C4-2B (cell line): ENCODE data around the gene PROM1.

ENCODE experiments used
- ZFX ChIP-seq: fragments of 450-650 bp; IDR thresholded peaks from 2 replicates; pipeline ENCODE4 v1.6.1; 2017
- TF ChIP-seq, protein P1 (sequence below): fragments of 450-650 bp; conservative IDR thresholded peaks from 2 replicates; pipeline ENCODE4 v1.5.1; 2017; ENCODE audit warnings: mild to moderate bottlenecking

DNA sequence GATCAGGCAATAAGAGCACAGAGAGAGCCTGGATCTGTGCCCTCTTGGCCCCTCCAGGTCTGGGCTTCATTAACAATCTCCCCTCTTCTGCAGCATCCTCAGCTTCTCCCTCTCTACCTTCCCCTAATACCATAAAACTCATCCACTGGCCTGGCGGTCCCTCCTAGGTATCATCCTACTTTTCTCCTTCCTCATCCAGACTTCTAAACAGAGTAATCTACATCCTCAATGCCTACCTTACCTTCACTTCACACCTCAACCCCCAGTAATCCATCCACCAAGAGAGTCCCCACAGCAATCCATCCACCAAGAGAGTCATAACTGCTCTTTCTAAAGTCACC is 162.3 kb downstream of the PROM1 start:
- TF ChIP-seq, protein P1, sequence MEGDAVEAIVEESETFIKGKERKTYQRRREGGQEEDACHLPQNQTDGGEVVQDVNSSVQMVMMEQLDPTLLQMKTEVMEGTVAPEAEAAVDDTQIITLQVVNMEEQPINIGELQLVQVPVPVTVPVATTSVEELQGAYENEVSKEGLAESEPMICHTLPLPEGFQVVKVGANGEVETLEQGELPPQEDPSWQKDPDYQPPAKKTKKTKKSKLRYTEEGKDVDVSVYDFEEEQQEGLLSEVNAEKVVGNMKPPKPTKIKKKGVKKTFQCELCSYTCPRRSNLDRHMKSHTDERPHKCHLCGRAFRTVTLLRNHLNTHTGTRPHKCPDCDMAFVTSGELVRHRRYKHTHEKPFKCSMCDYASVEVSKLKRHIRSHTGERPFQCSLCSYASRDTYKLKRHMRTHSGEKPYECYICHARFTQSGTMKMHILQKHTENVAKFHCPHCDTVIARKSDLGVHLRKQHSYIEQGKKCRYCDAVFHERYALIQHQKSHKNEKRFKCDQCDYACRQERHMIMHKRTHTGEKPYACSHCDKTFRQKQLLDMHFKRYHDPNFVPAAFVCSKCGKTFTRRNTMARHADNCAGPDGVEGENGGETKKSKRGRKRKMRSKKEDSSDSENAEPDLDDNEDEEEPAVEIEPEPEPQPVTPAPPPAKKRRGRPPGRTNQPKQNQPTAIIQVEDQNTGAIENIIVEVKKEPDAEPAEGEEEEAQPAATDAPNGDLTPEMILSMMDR: no peak
- no peak for TF ChIP-seq ZFX
